ENCODE data around the gene FCHO2. TPM values are rescaled to one million over a fixed set of nuclear protein-coding genes. Genes with fewer than 3 reads are reported as not detected.

The FCHO2 gene
- total RNA-seq, 1 donor: 31.5 TPM

DNA sequence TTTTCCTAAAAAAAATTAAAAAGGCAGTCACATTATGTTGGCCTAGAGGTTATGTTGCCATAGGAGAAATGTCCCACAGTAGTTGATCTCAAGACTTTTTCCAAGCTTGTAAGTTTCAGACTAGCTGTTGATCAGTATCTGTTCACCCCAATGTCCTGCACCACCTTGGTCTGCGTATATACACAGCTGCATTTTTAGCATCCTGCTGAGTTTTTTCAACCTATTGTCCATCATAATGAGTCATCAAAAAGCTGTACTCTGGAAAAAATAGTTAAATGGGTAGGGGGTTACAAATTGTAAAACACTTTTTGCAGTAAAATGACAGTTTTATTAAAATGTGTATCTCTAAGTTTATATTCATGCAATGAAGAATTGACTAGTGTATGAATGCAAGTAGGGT lies 111.4 kb downstream of the FCHO2 start:
- Histone ChIP-seq H3K9me3 (ENCODE audit: low read depth, low read length) (no peaks in the 10 kb centered on the region), H3K79me2 (ENCODE audit: insufficient read depth, low read length) (no peaks in the 10 kb centered on the region), H3K27me3 (ENCODE audit: insufficient read depth, low read length) (no peaks in the 10 kb centered on the region), H3K4me1 (ENCODE audit: insufficient read depth, low read length) (no peaks in the 10 kb centered on the region), H3K27ac (ENCODE audit: low read depth, low read length) (no peak overlapping the region), H3K4me2 (ENCODE audit: insufficient read depth, low read length) (no peak overlapping the region), H3K4me3 (ENCODE audit: insufficient read depth, low read length) (no peak overlapping the region), H2AFZ (ENCODE audit: low read length) (no peak overlapping the region), H4K20me1 (ENCODE audit: insufficient read depth, low read length) (no peaks in the 10 kb centered on the region), H3K36me3 (ENCODE audit: insufficient read depth, low read length) (peaks cover 8% of the 10 kb centered on the region)
- no peak for DNase-seq (ENCODE audit: insufficient read length, low spot score, missing footprints)
- no peak for TF ChIP-seq CTCF (IDR thresholded peaks at IDR 0.05; ENCODE audit: extremely low read depth, low read depth, low read length)

DNA sequence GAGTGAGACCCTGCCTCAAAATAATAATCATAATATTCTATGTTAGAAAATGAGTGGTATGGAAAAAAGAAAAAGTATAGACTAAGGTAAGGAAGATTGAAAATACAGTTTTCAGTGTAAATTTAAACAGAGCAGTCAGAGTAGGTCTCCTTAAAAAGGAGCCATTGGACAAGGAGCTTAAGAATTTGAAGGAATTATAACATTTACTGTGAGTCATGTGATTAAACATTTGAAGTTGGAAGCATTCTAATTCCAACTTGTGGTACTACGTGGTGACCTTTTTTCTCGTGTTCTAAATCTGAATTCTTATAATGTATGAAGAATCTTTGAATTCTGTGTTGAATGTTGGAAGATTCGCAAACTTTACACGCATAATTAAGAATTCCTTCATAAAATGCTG lies 125.3 kb downstream of the FCHO2 start:
- no peak for TF ChIP-seq CTCF (IDR thresholded peaks at IDR 0.05; ENCODE audit: extremely low read depth, low read depth, low read length)
- Histone ChIP-seq H3K9me3 (ENCODE audit: low read depth, low read length) (no peaks in the 10 kb centered on the region), H3K27me3 (ENCODE audit: insufficient read depth, low read length) (no peaks in the 10 kb centered on the region), H3K4me1 (ENCODE audit: insufficient read depth, low read length) (no peaks in the 10 kb centered on the region), H3K36me3 (ENCODE audit: insufficient read depth, low read length) (peaks cover 6% of the 10 kb centered on the region), H3K4me3 (ENCODE audit: insufficient read depth, low read length) (no peak overlapping the region), H4K20me1 (ENCODE audit: insufficient read depth, low read length) (no peaks in the 10 kb centered on the region), H3K4me2 (ENCODE audit: insufficient read depth, low read length) (no peak overlapping the region), H2AFZ (ENCODE audit: low read length) (no peak overlapping the region), H3K27ac (ENCODE audit: low read depth, low read length) (no peak overlapping the region), H3K79me2 (ENCODE audit: insufficient read depth, low read length) (no peaks in the 10 kb centered on the region)
- DNase-seq (ENCODE audit: insufficient read length, low spot score, missing footprints): no peak

GRCh38 chr5:73088026-73088425 lies 132.2 kb downstream of the FCHO2 start:
- H3K27me3 ChIP-seq (ENCODE audit: insufficient read depth, low read length): no peaks in the 10 kb centered on the region
- H3K4me3 ChIP-seq (ENCODE audit: insufficient read depth, low read length): no peak overlapping the region
- no peaks in the 10 kb centered on the region for H4K20me1 ChIP-seq (ENCODE audit: insufficient read depth, low read length)
- H3K4me1 ChIP-seq (ENCODE audit: insufficient read depth, low read length): peaks cover 3% of the 10 kb centered on the region
- no peaks in the 10 kb centered on the region for H3K36me3 ChIP-seq (ENCODE audit: insufficient read depth, low read length)
- no peak overlapping the region for H3K4me2 ChIP-seq (ENCODE audit: insufficient read depth, low read length)
- H3K27ac ChIP-seq (ENCODE audit: low read depth, low read length): no peak overlapping the region
- H2AFZ ChIP-seq (ENCODE audit: low read length): no peak overlapping the region
- TF ChIP-seq CTCF (IDR thresholded peaks at IDR 0.05; ENCODE audit: extremely low read depth, low read depth, low read length): no peak
- H3K9me3 ChIP-seq (ENCODE audit: low read depth, low read length): no peaks in the 10 kb centered on the region
- no peak for DNase-seq (ENCODE audit: insufficient read length, low spot score, missing footprints)
- no peaks in the 10 kb centered on the region for H3K79me2 ChIP-seq (ENCODE audit: insufficient read depth, low read length)

- Histone ChIP-seq H2AFZ (ENCODE audit: low read length) (no peak overlapping the region), H3K4me3 (ENCODE audit: insufficient read depth, low read length) (no peak overlapping the region), H3K4me2 (ENCODE audit: insufficient read depth, low read length) (peak overlapping the region; percentile 40), H4K20me1 (ENCODE audit: insufficient read depth, low read length) (no peaks in the 10 kb centered on the region), H3K36me3 (ENCODE audit: insufficient read depth, low read length) (no peaks in the 10 kb centered on the region), H3K4me1 (ENCODE audit: insufficient read depth, low read length) (peaks cover 11% of the 10 kb centered on the region), H3K27ac (ENCODE audit: low read depth, low read length) (no peak overlapping the region), H3K27me3 (ENCODE audit: insufficient read depth, low read length) (no peaks in the 10 kb centered on the region), H3K9me3 (ENCODE audit: low read depth, low read length) (peaks cover 2% of the 10 kb centered on the region), H3K79me2 (ENCODE audit: insufficient read depth, low read length) (no peaks in the 10 kb centered on the region)
- TF ChIP-seq CTCF (IDR thresholded peaks at IDR 0.05; ENCODE audit: extremely low read depth, low read depth, low read length): no peak
- DNase-seq (ENCODE audit: insufficient read length, low spot score, missing footprints): no peak
Observed at GRCh38 chr5:73093943-73094342, 138.1 kb downstream of the FCHO2 start.
